Activated CD8-positive, alpha-beta memory T cell treated with anti-CD3 and anti-CD28 coated beads, Interleukin-2, amount 50 U/mL, for 4 hours (primary cell): ENCODE results near the gene SH3D21.

ENCODE experiments used
- DNase-seq: peaks from one replicate; pipeline ENCODE4 v3.0.0-alpha.2; 2020

The SH3D21 gene

GRCh38 chr1:36365381-36365780 is 59.2 kb downstream of the SH3D21 start:
- DNase-seq: no peak

- peak; percentile 48 for DNase-seq
These were observed 60.0 kb downstream of the SH3D21 start for GRCh38 chr1:36366091-36366661.

GRCh38 chr1:36367066-36367465 is 60.9 kb downstream of the SH3D21 start:
- no peak for DNase-seq

- no peak for DNase-seq
These were observed 61.6 kb downstream of the SH3D21 start for GRCh38 chr1:36367798-36368197.

- peak; percentile 85 for DNase-seq
These were observed 63.1 kb downstream of the SH3D21 start for GRCh38 chr1:36369061-36369861.
